HepG2 (cell line): Measurements from ENCODE around the gene TYMS. TPM values are rescaled to one million over a fixed set of nuclear protein-coding genes. Genes with fewer than 3 reads are reported as not detected.

Experiments used
- ATAD3A ChIP-seq: sonication (generic); formaldehyde crosslinking; IDR thresholded peaks from 2 replicates; pipeline ENCODE4 v1.4.0; 2020; ENCODE audit warnings: missing genetic modification reagents
- ATF5 ChIP-seq: sonication (generic); formaldehyde crosslinking; IDR thresholded peaks from 2 replicates; pipeline ENCODE4 v1.4.0; 2020; ENCODE audit warnings: mild to moderate bottlenecking, low read depth, missing genetic modification reagents
- CHCHD3 ChIP-seq: sonication (generic); formaldehyde crosslinking; IDR thresholded peaks from 2 replicates; pipeline ENCODE4 v1.8.0; 2022; ENCODE audit warnings: mild to moderate bottlenecking, missing genetic modification reagents, moderate library complexity
- FOXP4 ChIP-seq: sonication (generic); formaldehyde crosslinking; IDR thresholded peaks from 2 replicates; pipeline ENCODE4 v1.4.0; 2020; ENCODE audit warnings: missing genetic modification reagents
- JUN ChIP-seq: sonication (generic); formaldehyde crosslinking; IDR thresholded peaks from 2 replicates; pipeline ENCODE4 v1.4.0; 2020; ENCODE audit warnings: mild to moderate bottlenecking, missing genetic modification reagents
- MAFK ChIP-seq, 2 experiments: IDR thresholded peaks in 1 of 2; conservative IDR thresholded peaks in 1 of 2; 2 replicates each; pipeline ENCODE4 v1.6.1; 2011; ENCODE audit warnings: improper control_type of control experiment in 2 of 2, low read length in 2 of 2
- NFE2L2 ChIP-seq: fragments of 150-350 bp; IDR thresholded peaks from 2 replicates; pipeline ENCODE4 v1.6.1; 2014; ENCODE audit warnings: low read length
- NFIC ChIP-seq: IDR thresholded peaks from 2 replicates; pipeline ENCODE4 v1.6.1; 2012; ENCODE audit warnings: mild to moderate bottlenecking, low read length, inconsistent platforms
- ZBTB42 ChIP-seq: sonication (generic); formaldehyde crosslinking; IDR thresholded peaks from 2 replicates; pipeline ENCODE4 v1.5.0; 2020; ENCODE audit warnings: mild to moderate bottlenecking, missing genetic modification reagents
- ZFYVE20 ChIP-seq: sonication (generic); formaldehyde crosslinking; IDR thresholded peaks from 2 replicates; pipeline ENCODE4 v1.8.0; 2023; ENCODE audit warnings: low read depth, mild to moderate bottlenecking, moderate library complexity, missing genetic modification reagents, borderline replicate concordance
- ZMAT5 ChIP-seq: sonication (generic); formaldehyde crosslinking; IDR thresholded peaks from 2 replicates; pipeline ENCODE4 v1.5.0; 2020; ENCODE audit warnings: mild to moderate bottlenecking, low read depth, missing genetic modification reagents, borderline replicate concordance
- ZNF280D ChIP-seq: sonication (generic); formaldehyde crosslinking; IDR thresholded peaks from 2 replicates; pipeline ENCODE4 v1.5.1; 2020; ENCODE audit warnings: mild to moderate bottlenecking, missing genetic modification reagents
- ZNF292 ChIP-seq: sonication (generic); formaldehyde crosslinking; IDR thresholded peaks from 2 replicates; pipeline ENCODE4 v1.8.1; 2022; ENCODE audit warnings: mild to moderate bottlenecking, low read depth, missing genetic modification reagents, borderline replicate concordance
- ZNF451 ChIP-seq: sonication (generic); formaldehyde crosslinking; IDR thresholded peaks from 2 replicates; pipeline ENCODE4 v1.5.0; 2020; ENCODE audit warnings: mild to moderate bottlenecking, missing genetic modification reagents
- ZNF646 ChIP-seq: sonication (generic); formaldehyde crosslinking; IDR thresholded peaks from 2 replicates; pipeline ENCODE4 v1.9.0; 2021; ENCODE audit warnings: mild to moderate bottlenecking, missing genetic modification reagents
- ZSCAN12 ChIP-seq: sonication (generic); formaldehyde crosslinking; IDR thresholded peaks from 2 replicates; pipeline ENCODE4 v1.9.0; 2021; ENCODE audit warnings: mild to moderate bottlenecking, missing genetic modification reagents
- polyA plus RNA-seq, 8 experiments: library from polyadenylated mRNA; depleted of rRNA in 3 of 8; stranded (reverse) in 7 of 8; unstranded in 1 of 8; fragments of >200 nt; fragmentation: Illumina TruSeq in 4 of 8; extraction: Trizol in 4 of 8; gene quantifications; 2 replicates each; pipeline versions ENCODE4 v1.2.1 to v1.2.3, GENCODE V29; 2011 to 2016; ENCODE audit warnings: low read depth in 4 of 8, missing spikeins in 1 of 8, mixed read lengths in 1 of 8; ENCODE audit not compliant: insufficient read depth in 1 of 8
- total RNA-seq, 5 experiments: library from RNA; depleted of rRNA; stranded (reverse); fragments of >200 nt; fragmentation: Illumina TruSeq; extraction: Trizol; gene quantifications; 2 replicates each; pipeline ENCODE4 v1.2.3, GENCODE V29; 2016; ENCODE audit warnings: low read depth in 1 of 5

TYMS gene
- total and polyA plus RNA-seq, 2 of the 13 experiments (the other 11 are each of a cell fraction or from before 2014, with no cell fraction given), result 80.1 to 106 TPM

- TF ChIP-seq ZNF646 (CRISPR knock-in tag), result no peak
- TF ChIP-seq ZNF280D, result no peak
- TF ChIP-seq ATAD3A, result no peak
- peak; percentile 31; the same call in 1 of the 2 replicates for TF ChIP-seq FOXP4 (CRISPR knock-in tag)
- 0 out of 2 replicates have a peak, but pooled peaks have one; percentile 11 for TF ChIP-seq NFE2L2
- TF ChIP-seq MAFK (conservative IDR thresholded peaks at IDR 0.05 in 1 of 2, IDR thresholded peaks at IDR 0.05 in 1 of 2; ENCODE audit: low read length in 2 of 2), result 0 out of 4 replicates have a peak, but pooled peaks of 1 of the 2 experiments have one; percentile 7
- TF ChIP-seq NFIC, result peak; percentile 27; the same call in 1 of the 2 replicates
- TF ChIP-seq ZSCAN12, result no peak
- TF ChIP-seq ZBTB42, result no peak
- no peak for TF ChIP-seq ATF5 (CRISPR knock-in tag)
- TF ChIP-seq ZNF292 (CRISPR knock-in tag), result no peak
- TF ChIP-seq ZNF451 (CRISPR knock-in tag), result no peak
- no peak for TF ChIP-seq JUN (CRISPR knock-in tag)
- TF ChIP-seq CHCHD3 (CRISPR knock-in tag), result no peak
- no peak for TF ChIP-seq ZMAT5 (CRISPR knock-in tag)
- no peak for TF ChIP-seq ZFYVE20 (CRISPR knock-in tag)
These were observed 8.1 kb upstream of the TYMS start (continued) for GRCh38 chr18:649341-649740.
